Stimulated activated CD4-positive, alpha-beta T cell treated with anti-CD3 and anti-CD28 coated beads, Interleukin-15, amount 100 ng/mL, for 24 hours (primary cell): ENCODE data around the gene NUMBL.
A peak's percentile ranks its signal among the peaks of the same experiment; 100 is the strongest.
"Not testable (repeated sequence)": the region's sequence is repeated elsewhere in the genome, so short reads cannot be mapped to it uniquely, and the experiment has no call there.

Experiments used
- DNase-seq: peaks from one replicate; pipeline ENCODE4 v3.0.0-alpha.2; 2020

The NUMBL gene

GRCh38 chr19:40690050-40690692 lies at the start of gene NUMBL:
Gene NUMBL, minus strand, starts transcription at chr19:40690651. Its CDS starts 168 bp downstream, at chr19:40690483.
- no peak for DNase-seq

GRCh38 chr19:40739030-40739839 lies 48.8 kb upstream of the NUMBL start:
- DNase-seq = no peak

GRCh38 chr19:40737102-40737644 lies 46.7 kb upstream of the NUMBL start:
- no peak for DNase-seq

- no peak for DNase-seq
Measured at GRCh38 chr19:40736661-40737060, 46.2 kb upstream of the NUMBL start.

GRCh38 chr19:40735013-40735771 lies 44.7 kb upstream of the NUMBL start:
- DNase-seq = no peak

GRCh38 chr19:40733149-40733548 lies 42.7 kb upstream of the NUMBL start:
- DNase-seq = no peak

GRCh38 chr19:40732304-40732703 lies 41.9 kb upstream of the NUMBL start:
- DNase-seq = not testable (repeated sequence)

GRCh38 chr19:40730065-40730464 lies 39.6 kb upstream of the NUMBL start:
- not testable (repeated sequence) for DNase-seq

- no peak for DNase-seq
Measured at GRCh38 chr19:40726279-40726678, 35.8 kb upstream of the NUMBL start.

GRCh38 chr19:40724855-40725254 lies 34.4 kb upstream of the NUMBL start:
- DNase-seq = no peak

GRCh38 chr19:40724315-40724714 lies 33.9 kb upstream of the NUMBL start:
- DNase-seq = no peak

GRCh38 chr19:40723661-40724254 lies 33.3 kb upstream of the NUMBL start:
- no peak for DNase-seq

GRCh38 chr19:40721936-40722661 lies 31.6 kb upstream of the NUMBL start:
- no peak for DNase-seq

- DNase-seq = no peak
Measured at GRCh38 chr19:40721140-40721486, 30.7 kb upstream of the NUMBL start.

- DNase-seq = no peak
Measured at GRCh38 chr19:40719414-40719894, 29.0 kb upstream of the NUMBL start.

GRCh38 chr19:40718774-40719391 lies 28.4 kb upstream of the NUMBL start:
- DNase-seq = no peak

- DNase-seq = no peak
Measured at GRCh38 chr19:40717880-40718773, 27.7 kb upstream of the NUMBL start.

GRCh38 chr19:40717325-40717879 lies 27.0 kb upstream of the NUMBL start:
- DNase-seq = no peak

GRCh38 chr19:40716482-40717324 lies 26.3 kb upstream of the NUMBL start, which contains the start of the genes COQ8B and ITPKC:
Gene COQ8B, minus strand, starts transcription at chr19:40716886. Its CDS starts 2,254 bp downstream, at chr19:40714632.
Gene ITPKC, plus strand, starts transcription at chr19:40717112. Its CDS starts 24 bp downstream, at chr19:40717136.
- peak; percentile 100 for DNase-seq
